Neuron (in vitro differentiated cells): ENCODE measurements around the gene RPP14.
"Not testable (repeated sequence)": the region's sequence is repeated elsewhere in the genome, so short reads cannot be mapped to it uniquely, and the experiment has no call there.

Experiments used
- H2AFZ ChIP-seq: one replicate; pipeline ENCODE4 v1.6.1; 2013; ENCODE audit warnings: low read depth, mild to moderate bottlenecking, inconsistent platforms, low read length, moderate library complexity
- H3K27me3 ChIP-seq: one replicate; pipeline ENCODE4 v1.6.1; 2013; ENCODE audit warnings: low read length; ENCODE audit not compliant: insufficient read depth
- H3K36me3 ChIP-seq: one replicate; pipeline ENCODE4 v1.6.1; 2013; ENCODE audit warnings: low read length; ENCODE audit not compliant: insufficient read depth
- H3K4me1 ChIP-seq: one replicate; pipeline ENCODE4 v1.6.1; 2013; ENCODE audit warnings: low read length; ENCODE audit not compliant: insufficient read depth
- H3K4me3 ChIP-seq: 2 replicates; pipeline ENCODE4 v1.5.1; 2013; ENCODE audit warnings: mild to moderate bottlenecking, low read length, moderate library complexity
- H3K9me3 ChIP-seq: one replicate; pipeline ENCODE4 v1.6.1; 2013; ENCODE audit warnings: low read length

RPP14 gene

GRCh38 chr3:58274027-58274614 lies 31.9 kb upstream of the RPP14 start:
- Histone ChIP-seq H3K36me3 (no peaks in the 10 kb centered on the region), H3K27me3 (no peaks in the 10 kb centered on the region), H2AFZ (no peak overlapping the region), H3K4me1 (no peaks in the 10 kb centered on the region), H3K4me3 (no peak overlapping the region), H3K9me3 (no peaks in the 10 kb centered on the region)

- Histone ChIP-seq H3K27me3 (no peaks in the 10 kb centered on the region), H3K4me3 (no peak overlapping the region), H3K4me1 (no peaks in the 10 kb centered on the region), H3K9me3 (no peaks in the 10 kb centered on the region), H3K36me3 (no peaks in the 10 kb centered on the region), H2AFZ (no peak overlapping the region)
Observed at GRCh38 chr3:58281069-58281468, 25.0 kb upstream of the RPP14 start.

GRCh38 chr3:58285334-58285733 lies 20.7 kb upstream of the RPP14 start:
- no peak overlapping the region for H2AFZ ChIP-seq
- H3K4me3 ChIP-seq, result no peak overlapping the region
- no peaks in the 10 kb centered on the region for H3K36me3 ChIP-seq
- no peaks in the 10 kb centered on the region for H3K9me3 ChIP-seq
- H3K4me1 ChIP-seq, result no peaks in the 10 kb centered on the region
- H3K27me3 ChIP-seq, result no peaks in the 10 kb centered on the region

GRCh38 chr3:58287354-58287753 lies 18.7 kb upstream of the RPP14 start:
- Histone ChIP-seq H3K4me1 (no peaks in the 10 kb centered on the region), H3K4me3 (no peak overlapping the region), H3K27me3 (no peaks in the 10 kb centered on the region), H3K36me3 (no peaks in the 10 kb centered on the region), H3K9me3 (no peaks in the 10 kb centered on the region), H2AFZ (no peak overlapping the region)

GRCh38 chr3:58288011-58288728 lies 17.9 kb upstream of the RPP14 start:
- H3K4me3 ChIP-seq, result no peak overlapping the region
- H3K36me3 ChIP-seq, result no peaks in the 10 kb centered on the region
- H3K9me3 ChIP-seq, result no peaks in the 10 kb centered on the region
- no peak overlapping the region for H2AFZ ChIP-seq
- H3K27me3 ChIP-seq, result no peaks in the 10 kb centered on the region
- H3K4me1 ChIP-seq, result no peaks in the 10 kb centered on the region

- H2AFZ ChIP-seq, H3K36me3 ChIP-seq: not testable (repeated sequence)
Observed at GRCh38 chr3:58288964-58289613, 17.0 kb upstream of the RPP14 start.

GRCh38 chr3:58290446-58290845 lies 15.6 kb upstream of the RPP14 start:
- not testable (repeated sequence) for H3K9me3 ChIP-seq, H2AFZ ChIP-seq, H3K4me1 ChIP-seq, H3K27me3 ChIP-seq, H3K4me3 ChIP-seq, H3K36me3 ChIP-seq

More at GRCh38 chr3:58288964-58289613, 17.0 kb upstream of the RPP14 start:
- H3K27me3 ChIP-seq, H3K9me3 ChIP-seq, H3K4me3 ChIP-seq, H3K4me1 ChIP-seq: not testable (repeated sequence)

GRCh38 chr3:58291671-58292338 lies 14.2 kb upstream of the RPP14 start:
- H3K9me3 ChIP-seq, result no peaks in the 10 kb centered on the region
- no peaks in the 10 kb centered on the region for H3K4me1 ChIP-seq
- H3K27me3 ChIP-seq, result peaks cover 6% of the 10 kb centered on the region
- H2AFZ ChIP-seq, result no peak overlapping the region
- no peaks in the 10 kb centered on the region for H3K36me3 ChIP-seq
- no peak overlapping the region for H3K4me3 ChIP-seq

- Histone ChIP-seq H3K4me3 (no peak overlapping the region), H3K4me1 (no peaks in the 10 kb centered on the region), H2AFZ (no peak overlapping the region)
Observed at GRCh38 chr3:58292866-58293265, 13.2 kb upstream of the RPP14 start.

GRCh38 chr3:58293516-58293915 lies 12.5 kb upstream of the RPP14 start:
- Histone ChIP-seq H3K36me3 (no peaks in the 10 kb centered on the region), H3K4me3 (no peak overlapping the region), H3K4me1 (no peaks in the 10 kb centered on the region), H3K27me3 (peaks cover 12% of the 10 kb centered on the region), H3K9me3 (no peaks in the 10 kb centered on the region), H2AFZ (no peak overlapping the region)

More at GRCh38 chr3:58292866-58293265, 13.2 kb upstream of the RPP14 start:
- Histone ChIP-seq H3K27me3 (peaks cover 11% of the 10 kb centered on the region), H3K9me3 (no peaks in the 10 kb centered on the region), H3K36me3 (no peaks in the 10 kb centered on the region)

- H3K4me3 ChIP-seq, result no peak overlapping the region
- no peaks in the 10 kb centered on the region for H3K36me3 ChIP-seq
- peaks cover 19% of the 10 kb centered on the region for H3K27me3 ChIP-seq
- H3K4me1 ChIP-seq, result peaks cover 3% of the 10 kb centered on the region
- no peaks in the 10 kb centered on the region for H3K9me3 ChIP-seq
- H2AFZ ChIP-seq, result no peak overlapping the region
Observed at GRCh38 chr3:58296269-58296668, 9.8 kb upstream of the RPP14 start.

- no peak overlapping the region for H3K4me3 ChIP-seq
- H3K9me3 ChIP-seq, result no peaks in the 10 kb centered on the region
- H3K36me3 ChIP-seq, result no peaks in the 10 kb centered on the region
- H3K4me1 ChIP-seq, result peaks cover 3% of the 10 kb centered on the region
- peaks cover 24% of the 10 kb centered on the region for H3K27me3 ChIP-seq
- H2AFZ ChIP-seq, result no peak overlapping the region
Observed at GRCh38 chr3:58296843-58297242, 9.2 kb upstream of the RPP14 start.

- Histone ChIP-seq H2AFZ (no peak overlapping the region), H3K4me3 (no peak overlapping the region), H3K4me1 (peaks cover 3% of the 10 kb centered on the region), H3K9me3 (no peaks in the 10 kb centered on the region), H3K36me3 (no peaks in the 10 kb centered on the region), H3K27me3 (peaks cover 24% of the 10 kb centered on the region)
Observed at GRCh38 chr3:58298190-58298589, 7.9 kb upstream of the RPP14 start.
